Neural cell (in vitro differentiated cells): ENCODE data around the gene RNPEPL1.

Experiments
- CTCF ChIP-seq: fragments of 450-650 bp; IDR thresholded peaks from 2 replicates; pipeline ENCODE4 v1.5.1; 2014; ENCODE audit warnings: antibody characterized with exemption, mild to moderate bottlenecking, moderate library complexity; ENCODE audit not compliant: poor library complexity, severe bottlenecking
- EP300 ChIP-seq: fragments of 450-650 bp; conservative IDR thresholded peaks from 2 replicates; pipeline ENCODE4 v1.6.1; 2014; ENCODE audit warnings: antibody characterized with exemption, mild to moderate bottlenecking, moderate library complexity; ENCODE audit not compliant: poor library complexity, severe bottlenecking

- TF ChIP-seq CTCF (no peak), EP300 (no peak)
These were observed 43.1 kb upstream of the RNPEPL1 start for GRCh38 chr2:240524963-240525718.
